OCI-LY7 (cell line): ENCODE data around the gene SOD3. TPM values are rescaled to one million over a fixed set of nuclear protein-coding genes. Genes with fewer than 3 reads are reported as not detected.

ENCODE experiments used
- BruUV-seq: library from RNA; stranded (reverse); fragments of 400-500 nt; replicated peaks from 2 replicates; lab custom pipeline; 2021; lab: Mats Ljungman, UMichigan
- CTCF ChIA-PET: fragments of 300-600 bp; sonication (Branson Sonifier 250); formaldehyde crosslinking; loops from one replicate; lab custom pipeline; 2022; ENCODE audit warnings: antibody characterized with exemption; ENCODE audit not compliant: unreplicated experiment; lab: Charles Lee
- POLR2A ChIA-PET: fragments of 300-600 bp; sonication (Branson Sonifier 250); formaldehyde crosslinking; loops from one replicate; lab custom pipeline; 2022; ENCODE audit warnings: antibody characterized with exemption; lab: Charles Lee
- DNase-seq: peaks from one replicate; pipeline ENCODE4 v3.0.0-alpha.2; 2015; ENCODE audit warnings: low spot score
- H2AFZ ChIP-seq: fragments of 200-600 bp; sonication (generic), shearing (Covaris generic); 2 replicates; pipeline ENCODE4 v1.6.1; 2014; ENCODE audit warnings: mild to moderate bottlenecking, antibody characterized with exemption, low read length, moderate library complexity
- H3K27ac ChIP-seq: fragments of 200-600 bp; sonication (generic); 2 replicates; pipeline ENCODE4 v1.5.1; 2014; ENCODE audit warnings: mixed run types, low read depth, mild to moderate bottlenecking, moderate library complexity, low read length, inconsistent platforms; ENCODE audit not compliant: poor library complexity, severe bottlenecking
- H3K36me3 ChIP-seq: fragments of 200-600 bp; sonication (generic); 2 replicates; pipeline ENCODE4 v1.6.1; 2014; ENCODE audit warnings: mild to moderate bottlenecking, antibody characterized with exemption, low read length, moderate library complexity, mixed read lengths; ENCODE audit not compliant: insufficient read depth
- H3K4me1 ChIP-seq: fragments of 200-600 bp; sonication (generic); 2 replicates; pipeline ENCODE4 v1.5.1; 2014; ENCODE audit warnings: mild to moderate bottlenecking, low read length; ENCODE audit not compliant: insufficient read depth, poor library complexity, severe bottlenecking
- H3K4me2 ChIP-seq: fragments of 200-600 bp; sonication (generic); 2 replicates; pipeline ENCODE4 v1.6.1; 2014; ENCODE audit warnings: mild to moderate bottlenecking, low read length
- H3K4me3 ChIP-seq: fragments of 200-600 bp; sonication (generic); 2 replicates; pipeline ENCODE4 v1.5.1; 2014; ENCODE audit warnings: mild to moderate bottlenecking, low read depth, low read length; ENCODE audit not compliant: poor library complexity, severe bottlenecking
- H3K79me2 ChIP-seq: fragments of 200-600 bp; sonication (generic); 2 replicates; pipeline ENCODE4 v1.6.1; 2016; ENCODE audit warnings: low read depth, mild to moderate bottlenecking, low read length, moderate library complexity, mixed read lengths; ENCODE audit not compliant: insufficient read depth
- H3K9me2 ChIP-seq: fragments of 200-600 bp; sonication (generic); 2 replicates; pipeline ENCODE4 v1.6.1; 2016; ENCODE audit warnings: mild to moderate bottlenecking, low read length, mixed read lengths; ENCODE audit not compliant: insufficient read depth
- H3K9me3 ChIP-seq: fragments of 200-600 bp; sonication (generic); 2 replicates; pipeline ENCODE4 v1.6.1; 2014; ENCODE audit warnings: mild to moderate bottlenecking, mixed run types, low read length, mixed read lengths
- H4K20me1 ChIP-seq: fragments of 200-600 bp; sonication (generic); 2 replicates; pipeline ENCODE4 v1.6.1; 2014; ENCODE audit warnings: mild to moderate bottlenecking, antibody characterized with exemption, low read length, moderate library complexity, mixed read lengths; ENCODE audit not compliant: insufficient read depth
- EZH2phosphoT487 ChIP-seq: fragments of 200-600 bp; sonication (generic); IDR thresholded peaks from 2 replicates; pipeline ENCODE4 v1.6.1; 2018; ENCODE audit warnings: low read depth, borderline replicate concordance, mild to moderate bottlenecking, mixed run types, antibody characterized with exemption, low read length, moderate library complexity, mixed read lengths
- intact Hi-C: fragments of 100-400 bp; cut with micrococcal nuclease; formaldehyde crosslinking; loops from one replicate; pipeline ENCODE4 v1.10.0; 2022; ENCODE audit not compliant: unreplicated experiment
- total RNA-seq, 2 experiments: library from RNA; depleted of rRNA in 1 of 2; stranded (reverse); fragments of >200 nt in 1 of 2; shearing (Covaris generic) in 1 of 2; gene quantifications; 2 replicates each; pipeline ENCODE4 v1.2.3, GENCODE V29; 2014 to 2022
- TF ChIP-seq, protein P1 (sequence below): fragments of 200-600 bp; sonication (generic); conservative IDR thresholded peaks from 2 replicates; pipeline ENCODE4 v1.5.1; 2014; ENCODE audit warnings: mild to moderate bottlenecking, antibody characterized with exemption, low read length, moderate library complexity, mixed read lengths

SOD3 gene
- total RNA-seq, 2 experiments from 2014 or later: not detected

DNA sequence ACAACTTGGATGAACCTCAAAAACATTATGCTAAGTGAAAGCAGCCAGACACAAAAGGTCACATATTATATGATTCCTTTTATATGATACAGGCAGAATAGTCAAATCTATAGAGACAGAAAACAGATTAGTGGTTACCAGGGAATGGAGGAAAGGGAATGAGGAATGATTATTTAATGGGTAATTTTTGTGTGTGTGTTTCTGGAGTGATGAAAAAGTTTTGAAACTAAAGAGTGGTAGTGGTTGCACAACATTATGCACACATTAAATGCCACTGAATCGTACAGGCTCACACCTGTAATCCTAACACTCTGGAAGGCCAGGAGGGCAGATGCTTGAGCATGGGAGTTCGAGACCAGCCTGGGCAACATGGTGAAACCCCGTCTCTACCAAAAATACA, 19.6 kb upstream of the SOD3 start:
- H3K27ac ChIP-seq: no peak overlapping the region
- ChIA-PET POLR2A (interaction anchor here (0.7 kb wide), 1 partner anchor 17 kb away, joined by 3 read pairs; no protein-coding TSS in a partner anchor), CTCF (no interaction called here)
- intact Hi-C loops: no loop called here
- TF ChIP-seq, protein P1, sequence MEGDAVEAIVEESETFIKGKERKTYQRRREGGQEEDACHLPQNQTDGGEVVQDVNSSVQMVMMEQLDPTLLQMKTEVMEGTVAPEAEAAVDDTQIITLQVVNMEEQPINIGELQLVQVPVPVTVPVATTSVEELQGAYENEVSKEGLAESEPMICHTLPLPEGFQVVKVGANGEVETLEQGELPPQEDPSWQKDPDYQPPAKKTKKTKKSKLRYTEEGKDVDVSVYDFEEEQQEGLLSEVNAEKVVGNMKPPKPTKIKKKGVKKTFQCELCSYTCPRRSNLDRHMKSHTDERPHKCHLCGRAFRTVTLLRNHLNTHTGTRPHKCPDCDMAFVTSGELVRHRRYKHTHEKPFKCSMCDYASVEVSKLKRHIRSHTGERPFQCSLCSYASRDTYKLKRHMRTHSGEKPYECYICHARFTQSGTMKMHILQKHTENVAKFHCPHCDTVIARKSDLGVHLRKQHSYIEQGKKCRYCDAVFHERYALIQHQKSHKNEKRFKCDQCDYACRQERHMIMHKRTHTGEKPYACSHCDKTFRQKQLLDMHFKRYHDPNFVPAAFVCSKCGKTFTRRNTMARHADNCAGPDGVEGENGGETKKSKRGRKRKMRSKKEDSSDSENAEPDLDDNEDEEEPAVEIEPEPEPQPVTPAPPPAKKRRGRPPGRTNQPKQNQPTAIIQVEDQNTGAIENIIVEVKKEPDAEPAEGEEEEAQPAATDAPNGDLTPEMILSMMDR: no peak
- TF ChIP-seq EZH2phosphoT487: no peak
- H3K79me2 ChIP-seq: no peaks in the 10 kb centered on the region
- H3K4me1 ChIP-seq: no peaks in the 10 kb centered on the region
- no peak for DNase-seq
- H4K20me1 ChIP-seq: no peaks in the 10 kb centered on the region
- no peaks in the 10 kb centered on the region for H3K36me3 ChIP-seq
- H3K9me2 ChIP-seq: no peaks in the 10 kb centered on the region
- no peak overlapping the region for H3K4me2 ChIP-seq
- no TSS peak for BruUV-seq
- no peak overlapping the region for H3K4me3 ChIP-seq
- H2AFZ ChIP-seq: no peak overlapping the region
- no peaks in the 10 kb centered on the region for H3K9me3 ChIP-seq

DNA sequence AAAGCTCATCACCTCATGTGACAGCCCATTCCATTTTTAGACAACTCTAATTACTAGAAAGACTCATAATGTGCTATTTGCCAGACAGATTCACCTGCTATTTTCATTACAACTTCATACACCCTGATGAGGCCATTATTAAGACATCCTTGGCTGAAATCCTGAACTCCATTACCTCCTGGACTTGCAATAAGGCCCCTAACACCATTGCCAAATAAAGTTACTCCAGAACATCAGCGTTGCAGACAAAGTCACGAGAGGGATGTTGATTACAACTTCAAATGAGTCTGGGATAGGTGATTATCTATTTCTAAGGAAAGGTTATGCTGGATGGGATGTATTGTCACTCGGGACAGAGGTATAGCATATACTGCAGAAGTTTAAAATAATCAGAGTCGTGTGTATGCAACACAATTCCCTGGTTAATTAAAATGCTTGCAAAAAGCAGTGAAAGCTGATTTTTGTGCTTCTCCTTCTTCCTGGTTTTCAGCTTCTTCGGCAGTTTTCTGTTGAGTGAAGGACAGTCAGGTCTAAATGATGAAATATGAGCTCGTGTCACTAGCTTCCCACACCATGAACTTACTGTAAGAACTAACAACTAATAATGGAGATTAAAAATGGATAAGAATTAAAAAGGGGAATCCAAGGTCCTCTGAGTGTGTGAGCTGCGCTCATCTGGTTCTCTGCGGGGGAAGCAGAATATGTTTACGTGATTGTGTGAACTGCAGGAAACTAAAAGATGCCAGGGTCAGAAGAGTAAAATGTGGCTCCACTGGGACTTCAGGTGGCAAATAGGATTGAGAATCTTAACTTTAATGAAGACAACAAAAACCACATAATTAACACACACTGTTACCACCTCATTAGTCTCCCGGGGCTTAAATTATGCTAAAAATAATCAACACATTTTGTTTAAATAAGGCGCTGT, 17.6 kb upstream of the SOD3 start:
- Histone ChIP-seq H2AFZ (no peak overlapping the region), H3K4me3 (no peak overlapping the region), H3K9me2 (no peaks in the 10 kb centered on the region), H3K4me1 (no peaks in the 10 kb centered on the region), H3K4me2 (no peak overlapping the region), H4K20me1 (no peaks in the 10 kb centered on the region), H3K9me3 (no peaks in the 10 kb centered on the region), H3K27ac (no peak overlapping the region), H3K79me2 (no peaks in the 10 kb centered on the region), H3K36me3 (no peaks in the 10 kb centered on the region)
- BruUV-seq: no TSS peak
- DNase-seq: no peak
- intact Hi-C loops: no loop called here
- no peak for TF ChIP-seq EZH2phosphoT487
- TF ChIP-seq, protein P1: no peak
- ChIA-PET CTCF (no interaction called here), POLR2A (interaction anchor here (0.7 kb wide), 1 partner anchor 136 kb away, joined by 3 read pairs; no protein-coding TSS in a partner anchor)
